Fibroblast of mammary gland (primary cell): Measurements from ENCODE around the gene SYT12.

ENCODE experiments used
- DNase-seq: peaks from one replicate; pipeline ENCODE4 v3.0.0-alpha.2; 2010; ENCODE audit warnings: low read depth
- H3K4me3 ChIP-seq: 2 replicates; pipeline ENCODE4 v1.5.1; 2011; ENCODE audit warnings: low read depth, mild to moderate bottlenecking, low read length, moderate library complexity; ENCODE audit not compliant: control insufficient read depth
- CTCF ChIP-seq: conservative IDR thresholded peaks from 2 replicates; pipeline ENCODE4 v1.5.1; 2011; ENCODE audit warnings: low read depth, low read length, inconsistent platforms; ENCODE audit not compliant: control insufficient read depth, insufficient read depth

Gene SYT12

GRCh38 chr11:67054346-67054835, 31.5 kb downstream of the SYT12 start:
- TF ChIP-seq CTCF: no peak
- DNase-seq: peak; percentile 79
- H3K4me3 ChIP-seq: no peak overlapping the region

GRCh38 chr11:67054836-67055523, 32.0 kb downstream of the SYT12 start:
- DNase-seq: peak; percentile 61
- H3K4me3 ChIP-seq: no peak overlapping the region
- TF ChIP-seq CTCF: no peak

- no peak for TF ChIP-seq CTCF
- H3K4me3 ChIP-seq: peak overlapping the region; percentile 53
- peak; percentile 45 for DNase-seq
Observed at GRCh38 chr11:67055812-67056211, 32.9 kb downstream of the SYT12 start.

- H3K4me3 ChIP-seq: peak within 1 kb of the TSS; percentile 53
- DNase-seq: no peak
- no peak for TF ChIP-seq CTCF
Observed at GRCh38 chr11:67056267-67057204, 33.6 kb downstream of the SYT12 start, which contains the start of gene RHOD. Gene RHOD (plus strand): TSS chr11:67056847. CDS start chr11:67056903, 56 bp downstream.

- H3K4me3 ChIP-seq: peak overlapping the region; percentile 29
- DNase-seq: no peak
- TF ChIP-seq CTCF: no peak
Observed at GRCh38 chr11:67057205-67057672, 34.3 kb downstream of the SYT12 start.

- DNase-seq: no peak
- no peak for TF ChIP-seq CTCF
- no peak overlapping the region for H3K4me3 ChIP-seq
Observed at GRCh38 chr11:67058506-67058905, 35.6 kb downstream of the SYT12 start.
